ENCODE results near the gene TRIM47.
"Not testable (repeated sequence)": the region's sequence is repeated elsewhere in the genome, so short reads cannot be mapped to it uniquely, and the experiment has no call there.

The TRIM47 gene

DNA sequence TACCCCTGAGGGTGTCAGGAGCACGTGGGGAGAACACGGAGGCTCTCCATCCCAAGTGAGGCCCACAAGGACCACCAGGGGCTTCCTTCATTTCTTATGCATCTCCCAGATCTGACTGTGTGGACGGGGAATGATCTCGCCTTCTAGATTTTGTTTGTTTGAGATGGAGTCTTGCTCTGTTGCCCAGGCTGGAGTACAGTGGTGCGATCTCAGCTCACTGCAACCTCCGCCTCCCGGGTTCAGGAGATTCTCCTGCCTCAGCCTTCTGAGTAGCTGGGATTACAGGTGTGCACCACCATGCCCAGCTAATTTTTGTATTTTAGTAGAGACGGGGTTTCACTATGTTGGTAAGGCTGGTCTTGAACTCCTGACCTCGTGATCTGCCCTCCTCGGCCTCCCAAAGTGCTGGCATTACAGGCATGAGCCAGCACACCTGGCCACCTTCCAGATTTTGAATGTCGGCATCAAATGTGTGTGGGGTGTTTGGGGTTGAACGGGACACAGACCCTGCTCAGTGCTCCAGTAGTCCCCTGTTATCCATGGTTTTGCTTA is 9.6 kb downstream of the TRIM47 start:
- not testable (repeated sequence) for H3K27me3 Mint-ChIP-seq, H3K4me3 Mint-ChIP-seq, H3K36me3 Mint-ChIP-seq, H3K9me3 Mint-ChIP-seq, H3K27ac Mint-ChIP-seq
- peaks cover 33% of the 10 kb centered on the region for H3K4me1 Mint-ChIP-seq

- peaks cover 25% of the 10 kb centered on the region for H3K4me1 Mint-ChIP-seq
- H3K9me3 Mint-ChIP-seq, H3K27me3 Mint-ChIP-seq, H3K27ac Mint-ChIP-seq, H3K36me3 Mint-ChIP-seq, H3K4me3 Mint-ChIP-seq: not testable (repeated sequence)
Observed at GRCh38 chr17:75865404-75866188, 12.8 kb downstream of the TRIM47 start.

- not testable (repeated sequence) for H3K4me3 Mint-ChIP-seq
Observed at GRCh38 chr17:75864887-75865286, 13.5 kb downstream of the TRIM47 start.

DNA sequence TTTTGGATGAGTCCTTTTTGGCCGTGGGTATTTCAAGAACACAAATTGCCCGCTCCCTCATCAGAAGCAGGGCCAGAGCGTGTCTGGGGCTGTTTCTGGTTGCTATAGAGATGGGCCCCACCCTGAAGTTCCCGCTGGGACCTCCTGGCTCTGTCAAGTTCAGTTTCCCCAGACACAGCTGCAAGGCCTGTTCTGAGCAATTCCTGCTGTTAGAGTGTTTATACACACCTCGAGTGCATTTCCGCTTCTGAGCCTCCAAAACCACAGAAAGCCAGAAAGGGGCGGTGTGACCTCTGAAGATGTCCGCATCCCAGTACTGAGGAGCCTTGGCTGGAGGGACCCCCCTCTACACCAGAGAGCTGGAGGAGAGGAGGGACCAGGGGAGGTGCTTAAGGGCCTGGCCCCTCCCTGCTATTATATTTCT is 13.9 kb downstream of the TRIM47 start:
- peak overlapping the region; percentile 68 for H3K27ac Mint-ChIP-seq
- H3K4me1 Mint-ChIP-seq: peaks cover 25% of the 10 kb centered on the region
- H3K4me3 Mint-ChIP-seq: no peak overlapping the region
- no peaks in the 10 kb centered on the region for H3K9me3 Mint-ChIP-seq
- no peaks in the 10 kb centered on the region for H3K36me3 Mint-ChIP-seq
- H3K27me3 Mint-ChIP-seq: no peaks in the 10 kb centered on the region

More at GRCh38 chr17:75864887-75865286, 13.5 kb downstream of the TRIM47 start:
- H3K9me3 Mint-ChIP-seq, H3K27me3 Mint-ChIP-seq, H3K36me3 Mint-ChIP-seq: not testable (repeated sequence)
- Mint-ChIP-seq H3K4me1 (peaks cover 25% of the 10 kb centered on the region), H3K27ac (peak overlapping the region; percentile 68)

GRCh38 chr17:75861927-75862317 is 16.5 kb downstream of the TRIM47 start:
- Mint-ChIP-seq H3K9me3 (no peaks in the 10 kb centered on the region), H3K27ac (peak overlapping the region; percentile 10), H3K36me3 (no peaks in the 10 kb centered on the region), H3K4me1 (peaks cover 31% of the 10 kb centered on the region), H3K4me3 (no peak overlapping the region), H3K27me3 (no peaks in the 10 kb centered on the region)

DNA sequence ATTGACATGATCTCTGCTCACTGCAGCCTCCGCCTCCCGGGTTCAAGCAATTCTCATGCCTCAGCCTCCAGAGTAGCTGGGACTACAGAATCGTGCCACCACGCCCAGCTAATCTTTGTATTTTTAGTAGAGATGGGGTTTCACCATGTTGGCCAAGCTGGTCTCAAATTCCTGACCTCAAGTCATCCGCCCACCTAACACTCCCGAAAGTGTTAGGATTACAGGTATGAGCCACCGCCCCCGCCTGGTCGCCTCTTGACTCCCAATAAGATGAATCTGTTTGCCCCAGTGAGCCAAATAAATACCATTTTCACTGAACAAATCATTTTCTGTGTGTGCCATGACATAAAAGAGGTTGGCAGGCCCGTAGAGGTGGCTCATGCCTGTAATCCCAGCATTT is 19.0 kb downstream of the TRIM47 start:
- not testable (repeated sequence) for H3K4me3 Mint-ChIP-seq, H3K36me3 Mint-ChIP-seq, H3K27me3 Mint-ChIP-seq, H3K9me3 Mint-ChIP-seq
- Mint-ChIP-seq H3K4me1 (peaks cover 25% of the 10 kb centered on the region), H3K27ac (peak overlapping the region; percentile 35)

GRCh38 chr17:75856062-75856756 is 22.2 kb downstream of the TRIM47 start:
- Mint-ChIP-seq H3K4me3 (no peak overlapping the region), H3K9me3 (no peaks in the 10 kb centered on the region), H3K36me3 (no peaks in the 10 kb centered on the region), H3K27me3 (no peaks in the 10 kb centered on the region), H3K4me1 (peaks cover 31% of the 10 kb centered on the region), H3K27ac (peak overlapping the region; percentile 90)

- peak within 1 kb of the TSS; percentile 90 for H3K27ac Mint-ChIP-seq
- H3K4me3 Mint-ChIP-seq: no peak within 1 kb of the TSS
- H3K4me1 Mint-ChIP-seq: peaks cover 31% of the 10 kb centered on the region
- no peaks in the 10 kb centered on the region for H3K9me3 Mint-ChIP-seq
- no peaks in the 10 kb centered on the region for H3K27me3 Mint-ChIP-seq
- no peaks in the 10 kb centered on the region for H3K36me3 Mint-ChIP-seq
Observed at GRCh38 chr17:75855310-75856061, 22.9 kb downstream of the TRIM47 start, which contains the start of gene WBP2. WBP2 (minus strand) TSS chr17:75855335; CDS start chr17:75855297, 38 bp downstream.

- Mint-ChIP-seq H3K9me3 (no peaks in the 10 kb centered on the region), H3K27ac (no peak overlapping the region), H3K36me3 (no peaks in the 10 kb centered on the region), H3K4me3 (no peak overlapping the region), H3K27me3 (no peaks in the 10 kb centered on the region), H3K4me1 (peaks cover 31% of the 10 kb centered on the region)
Observed at GRCh38 chr17:75854881-75855309, 23.5 kb downstream of the TRIM47 start.

DNA sequence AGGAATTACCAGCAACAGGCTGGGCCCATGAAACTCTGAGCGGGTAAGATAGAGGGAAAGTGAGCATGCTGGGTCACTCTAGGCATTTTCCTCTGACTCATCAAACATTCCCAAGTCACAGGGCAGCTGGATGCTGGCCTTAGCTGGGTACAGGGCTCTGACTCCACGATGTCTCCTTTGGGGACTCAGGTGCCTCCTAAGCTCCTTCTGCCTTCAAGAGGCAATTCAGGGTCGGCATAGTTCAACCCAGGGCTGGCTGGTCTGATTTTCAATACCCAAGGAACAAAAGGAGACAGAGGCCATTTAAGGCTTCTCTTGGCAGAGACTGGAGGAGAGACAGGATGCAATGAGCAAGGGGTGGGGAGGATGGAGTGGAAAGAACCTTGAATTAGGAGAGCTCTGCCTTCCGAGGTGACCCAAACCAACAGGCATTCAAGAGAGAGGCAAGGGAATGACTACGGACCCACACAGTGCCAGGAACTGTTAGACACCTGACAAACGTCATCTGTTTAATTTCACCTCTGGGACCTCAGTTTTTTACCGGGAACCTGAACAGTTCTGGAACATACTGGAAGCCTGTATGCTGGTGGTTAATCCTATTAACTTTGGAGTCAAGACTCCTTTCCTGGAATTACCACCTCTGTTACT is 24.2 kb downstream of the TRIM47 start:
- H3K4me1 Mint-ChIP-seq: peaks cover 31% of the 10 kb centered on the region
- H3K27ac Mint-ChIP-seq: no peak overlapping the region
- no peak overlapping the region for H3K4me3 Mint-ChIP-seq

GRCh38 chr17:75853433-75853832 is 24.9 kb downstream of the TRIM47 start:
- Mint-ChIP-seq H3K36me3 (no peaks in the 10 kb centered on the region), H3K27me3 (no peaks in the 10 kb centered on the region), H3K4me1 (peaks cover 28% of the 10 kb centered on the region), H3K27ac (peak overlapping the region; percentile 35), H3K4me3 (peak overlapping the region; percentile 51), H3K9me3 (no peaks in the 10 kb centered on the region)

More for the DNA sequence above, 24.2 kb downstream of the TRIM47 start:
- Mint-ChIP-seq H3K9me3 (no peaks in the 10 kb centered on the region), H3K27me3 (no peaks in the 10 kb centered on the region), H3K36me3 (no peaks in the 10 kb centered on the region)

DNA sequence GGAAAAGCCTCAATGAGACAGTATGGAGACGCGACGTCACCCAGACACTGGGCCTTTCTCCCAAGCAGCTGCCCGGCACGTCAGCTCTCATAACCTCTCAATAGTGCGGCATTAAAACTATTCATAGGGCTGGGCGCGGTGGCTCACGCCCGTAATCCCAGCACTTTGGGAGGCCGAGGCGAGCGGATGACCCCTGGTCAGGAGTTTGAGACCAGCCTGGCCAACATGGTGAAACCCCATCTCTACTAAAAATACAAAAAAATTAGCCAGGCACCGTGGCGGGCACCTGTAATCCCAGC is 26.7 kb downstream of the TRIM47 start:
- not testable (repeated sequence) for H3K9me3 Mint-ChIP-seq, H3K4me3 Mint-ChIP-seq, H3K27ac Mint-ChIP-seq, H3K27me3 Mint-ChIP-seq, H3K36me3 Mint-ChIP-seq
- H3K4me1 Mint-ChIP-seq: peaks cover 30% of the 10 kb centered on the region

DNA sequence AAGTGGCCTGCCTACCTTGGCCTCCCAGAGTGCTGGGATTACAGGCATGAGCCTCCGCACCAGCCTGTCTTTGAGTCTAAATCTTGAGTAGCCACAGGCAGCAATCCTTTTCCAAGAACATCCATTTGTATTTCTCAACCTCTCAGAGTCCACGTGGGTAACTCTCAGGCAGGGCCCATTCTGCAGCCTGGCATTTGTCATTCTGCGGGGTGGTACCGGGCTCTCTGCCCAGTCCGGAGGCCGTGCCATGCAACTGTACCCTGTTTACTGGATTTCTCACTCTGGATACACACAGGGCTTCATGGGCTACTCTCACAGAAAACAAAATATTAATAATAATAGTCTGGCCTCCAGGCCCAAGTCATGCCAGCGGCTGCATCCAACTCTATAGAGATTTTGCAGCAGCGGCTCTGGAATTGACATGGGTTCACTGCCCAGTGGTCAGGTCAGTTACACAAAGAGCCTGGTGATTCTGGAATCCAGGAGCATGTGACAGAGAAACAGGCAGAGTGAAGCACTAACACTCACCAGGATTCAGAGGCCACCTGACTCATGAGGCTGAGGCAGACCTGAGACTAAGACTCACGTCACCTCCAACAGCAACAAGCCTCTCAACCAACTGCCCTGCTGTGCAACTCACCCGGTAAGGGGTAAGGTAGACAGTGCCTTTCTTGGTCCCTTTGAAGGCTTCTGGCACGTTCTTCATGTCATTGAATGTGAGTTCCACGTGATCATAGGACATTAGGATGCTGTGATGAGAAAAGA is 27.3 kb downstream of the TRIM47 start:
- H3K4me1 Mint-ChIP-seq: peaks cover 24% of the 10 kb centered on the region
- peaks cover 1% of the 10 kb centered on the region for H3K36me3 Mint-ChIP-seq
- H3K9me3 Mint-ChIP-seq: no peaks in the 10 kb centered on the region
- H3K27me3 Mint-ChIP-seq: no peaks in the 10 kb centered on the region
- no peak overlapping the region for H3K4me3 Mint-ChIP-seq
- no peak overlapping the region for H3K27ac Mint-ChIP-seq

- Mint-ChIP-seq H3K4me3 (no peak overlapping the region), H3K27me3 (no peaks in the 10 kb centered on the region), H3K4me1 (peaks cover 35% of the 10 kb centered on the region), H3K27ac (no peak overlapping the region), H3K9me3 (no peaks in the 10 kb centered on the region), H3K36me3 (peaks cover 1% of the 10 kb centered on the region)
Observed at GRCh38 chr17:75849724-75850123, 28.7 kb downstream of the TRIM47 start.

GRCh38 chr17:75849279-75849646 is 29.1 kb downstream of the TRIM47 start:
- H3K4me3 Mint-ChIP-seq: no peak overlapping the region
- no peaks in the 10 kb centered on the region for H3K9me3 Mint-ChIP-seq
- H3K36me3 Mint-ChIP-seq: peaks cover 1% of the 10 kb centered on the region
- H3K27me3 Mint-ChIP-seq: no peaks in the 10 kb centered on the region
- H3K27ac Mint-ChIP-seq: no peak overlapping the region
- H3K4me1 Mint-ChIP-seq: peaks cover 31% of the 10 kb centered on the region
